Measurements from ENCODE around the gene DGLUCY.

GRCh38 chr14:91237219-91237618 lies 123.3 kb downstream of the DGLUCY start:
- TF ChIP-seq CTCF (IDR thresholded peaks at IDR 0.05) (no peak), POLR2A (IDR thresholded peaks at IDR 0.05) (no peak)
